ENCODE results near the gene NDUFAF8.

DNA sequence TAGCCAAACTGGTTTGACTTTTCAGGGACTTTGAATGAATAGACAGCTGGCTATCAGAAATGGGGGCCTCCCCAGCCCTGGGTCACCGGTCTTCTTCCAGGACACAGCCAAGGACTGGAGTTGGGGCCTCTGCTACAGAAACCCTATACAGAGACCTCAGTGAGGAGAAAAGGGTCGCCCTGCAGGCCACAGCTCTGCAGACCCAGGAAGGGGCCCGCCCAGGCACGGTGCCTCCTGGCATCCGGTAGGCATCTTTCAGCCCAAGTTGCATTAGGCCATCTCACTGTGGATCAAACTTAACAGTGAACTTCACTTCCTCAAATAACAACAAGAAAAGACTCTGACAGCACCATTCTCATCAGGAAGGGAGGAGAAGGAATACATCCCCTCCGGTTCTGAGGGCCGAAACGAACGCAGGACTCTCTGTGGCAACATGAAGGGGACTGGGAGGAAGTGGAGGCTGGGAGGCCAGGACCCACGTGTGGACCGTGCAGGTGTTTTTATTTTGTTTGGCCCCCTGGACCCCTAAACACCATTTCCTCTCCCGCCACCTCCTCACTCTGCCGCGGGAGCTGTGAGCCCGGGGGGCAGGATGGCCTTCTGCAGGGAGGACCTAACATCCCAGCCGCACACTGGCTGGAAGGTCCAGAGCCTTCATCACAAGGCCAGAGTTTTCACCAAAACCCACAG lies 48.8 kb downstream of the NDUFAF8 start:
- TF ChIP-seq POLR2AphosphoS5 (IDR thresholded peaks at IDR 0.05; ENCODE audit: low read depth, low read length) (no peak), SIN3A (IDR thresholded peaks at IDR 0.05; ENCODE audit: borderline replicate concordance, insufficient read depth, low read length) (no peak), TAF1 (IDR thresholded peaks at IDR 0.05; ENCODE audit: borderline replicate concordance, insufficient read depth, low read length) (no peak), FOXP2 (optimal IDR thresholded peaks at IDR 0.05; ENCODE audit: borderline replicate concordance, extremely low read depth, extremely low read length, insufficient read depth) (no peak)
- TF ChIP-seq, protein P1, sequence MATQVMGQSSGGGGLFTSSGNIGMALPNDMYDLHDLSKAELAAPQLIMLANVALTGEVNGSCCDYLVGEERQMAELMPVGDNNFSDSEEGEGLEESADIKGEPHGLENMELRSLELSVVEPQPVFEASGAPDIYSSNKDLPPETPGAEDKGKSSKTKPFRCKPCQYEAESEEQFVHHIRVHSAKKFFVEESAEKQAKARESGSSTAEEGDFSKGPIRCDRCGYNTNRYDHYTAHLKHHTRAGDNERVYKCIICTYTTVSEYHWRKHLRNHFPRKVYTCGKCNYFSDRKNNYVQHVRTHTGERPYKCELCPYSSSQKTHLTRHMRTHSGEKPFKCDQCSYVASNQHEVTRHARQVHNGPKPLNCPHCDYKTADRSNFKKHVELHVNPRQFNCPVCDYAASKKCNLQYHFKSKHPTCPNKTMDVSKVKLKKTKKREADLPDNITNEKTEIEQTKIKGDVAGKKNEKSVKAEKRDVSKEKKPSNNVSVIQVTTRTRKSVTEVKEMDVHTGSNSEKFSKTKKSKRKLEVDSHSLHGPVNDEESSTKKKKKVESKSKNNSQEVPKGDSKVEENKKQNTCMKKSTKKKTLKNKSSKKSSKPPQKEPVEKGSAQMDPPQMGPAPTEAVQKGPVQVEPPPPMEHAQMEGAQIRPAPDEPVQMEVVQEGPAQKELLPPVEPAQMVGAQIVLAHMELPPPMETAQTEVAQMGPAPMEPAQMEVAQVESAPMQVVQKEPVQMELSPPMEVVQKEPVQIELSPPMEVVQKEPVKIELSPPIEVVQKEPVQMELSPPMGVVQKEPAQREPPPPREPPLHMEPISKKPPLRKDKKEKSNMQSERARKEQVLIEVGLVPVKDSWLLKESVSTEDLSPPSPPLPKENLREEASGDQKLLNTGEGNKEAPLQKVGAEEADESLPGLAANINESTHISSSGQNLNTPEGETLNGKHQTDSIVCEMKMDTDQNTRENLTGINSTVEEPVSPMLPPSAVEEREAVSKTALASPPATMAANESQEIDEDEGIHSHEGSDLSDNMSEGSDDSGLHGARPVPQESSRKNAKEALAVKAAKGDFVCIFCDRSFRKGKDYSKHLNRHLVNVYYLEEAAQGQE (IDR thresholded peaks at IDR 0.05; ENCODE audit: insufficient read depth in 1 of 2, low read depth in 2 of 2, low read length in 2 of 2): no peak
